Measurements from ENCODE around the gene TMPRSS5.
A peak's percentile ranks its signal among the peaks of the same experiment; 100 is the strongest.
"Not testable (repeated sequence)": the region's sequence is repeated elsewhere in the genome, so short reads cannot be mapped to it uniquely, and the experiment has no call there.

Gene TMPRSS5

DNA sequence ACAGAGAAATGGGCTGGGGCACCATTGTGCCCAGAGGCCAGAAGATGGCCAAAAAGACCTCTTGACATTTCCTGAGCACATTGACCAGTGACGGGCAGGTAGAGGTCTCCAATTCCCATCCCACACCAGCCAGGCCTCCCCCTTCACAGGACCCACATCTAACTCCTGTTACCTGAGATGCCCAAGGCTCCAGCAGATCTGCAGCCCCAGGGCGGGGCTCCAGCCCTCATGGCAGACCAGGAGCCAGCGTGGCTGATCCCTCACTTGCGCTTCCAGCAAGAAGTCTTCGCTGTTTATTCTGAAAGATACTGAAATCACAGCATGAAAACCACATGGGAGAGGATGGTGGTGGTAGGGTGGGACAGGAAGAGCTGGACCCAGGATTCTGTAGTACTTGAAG, 9.0 kb downstream of the TMPRSS5 start:
- DNase-seq (ENCODE audit: low spot score): no peak

DNA sequence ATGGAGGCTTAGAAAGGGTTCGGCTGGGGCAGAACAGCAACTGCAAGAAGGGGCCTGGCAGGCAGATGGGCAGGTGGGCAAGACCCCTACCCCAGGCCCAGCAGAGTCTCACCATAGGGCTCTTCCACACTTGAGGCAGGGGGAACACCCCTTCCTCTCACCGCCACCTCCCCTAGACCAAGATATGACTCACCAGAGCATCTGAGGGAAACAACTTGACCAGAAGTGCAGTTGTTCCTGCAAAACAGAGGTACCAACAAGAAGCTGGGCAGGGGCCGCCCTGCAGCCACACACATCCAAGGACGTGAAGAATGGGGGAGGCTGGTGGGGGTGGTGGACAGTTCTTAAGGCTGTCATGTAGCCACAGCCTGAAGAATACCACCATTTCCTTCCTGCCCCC, 10.9 kb downstream of the TMPRSS5 start:
- DNase-seq (ENCODE audit: low spot score): no peak

DNA sequence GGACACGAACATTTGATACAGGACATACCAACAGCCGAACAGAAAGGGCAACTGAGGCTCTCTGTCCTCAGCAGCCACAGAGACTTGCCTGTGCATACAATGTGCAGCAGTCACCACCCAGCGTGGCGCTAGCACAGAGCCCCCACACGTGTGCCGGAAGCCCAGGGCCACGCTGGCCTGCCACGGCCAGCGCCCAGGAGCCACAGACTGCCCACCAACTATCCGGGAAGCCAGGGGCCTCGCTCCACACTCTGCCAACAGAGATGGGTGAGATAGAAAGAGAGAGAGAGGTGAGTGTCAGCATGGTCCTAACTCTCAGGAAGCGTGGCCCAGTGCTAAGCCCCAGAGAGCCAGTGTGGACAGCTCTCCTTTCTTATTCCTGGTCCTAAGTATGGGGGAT, 11.7 kb downstream of the TMPRSS5 start:
- no peak for DNase-seq (ENCODE audit: low spot score)

DNA sequence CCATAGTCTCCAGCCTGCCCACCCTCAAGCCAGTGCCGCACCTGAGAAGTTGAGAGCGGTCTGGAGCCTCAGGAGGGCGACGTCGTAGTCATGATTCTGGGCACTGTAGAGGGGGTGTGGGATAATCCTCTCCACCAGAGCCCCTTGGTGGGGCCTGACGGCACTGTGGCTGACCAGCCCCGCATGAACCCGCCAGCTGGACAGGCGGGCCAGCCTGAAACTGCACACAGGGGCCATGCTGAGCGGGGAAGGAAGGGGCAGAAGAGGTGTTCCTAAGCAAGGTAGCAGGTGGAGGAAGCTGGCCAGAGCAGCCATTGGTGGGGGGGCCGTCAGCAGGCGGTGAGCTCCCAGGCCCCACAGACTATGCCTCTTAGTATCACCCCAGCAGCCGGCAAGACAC, 13.1 kb downstream of the TMPRSS5 start:
- no peak for DNase-seq (ENCODE audit: low spot score)

DNA sequence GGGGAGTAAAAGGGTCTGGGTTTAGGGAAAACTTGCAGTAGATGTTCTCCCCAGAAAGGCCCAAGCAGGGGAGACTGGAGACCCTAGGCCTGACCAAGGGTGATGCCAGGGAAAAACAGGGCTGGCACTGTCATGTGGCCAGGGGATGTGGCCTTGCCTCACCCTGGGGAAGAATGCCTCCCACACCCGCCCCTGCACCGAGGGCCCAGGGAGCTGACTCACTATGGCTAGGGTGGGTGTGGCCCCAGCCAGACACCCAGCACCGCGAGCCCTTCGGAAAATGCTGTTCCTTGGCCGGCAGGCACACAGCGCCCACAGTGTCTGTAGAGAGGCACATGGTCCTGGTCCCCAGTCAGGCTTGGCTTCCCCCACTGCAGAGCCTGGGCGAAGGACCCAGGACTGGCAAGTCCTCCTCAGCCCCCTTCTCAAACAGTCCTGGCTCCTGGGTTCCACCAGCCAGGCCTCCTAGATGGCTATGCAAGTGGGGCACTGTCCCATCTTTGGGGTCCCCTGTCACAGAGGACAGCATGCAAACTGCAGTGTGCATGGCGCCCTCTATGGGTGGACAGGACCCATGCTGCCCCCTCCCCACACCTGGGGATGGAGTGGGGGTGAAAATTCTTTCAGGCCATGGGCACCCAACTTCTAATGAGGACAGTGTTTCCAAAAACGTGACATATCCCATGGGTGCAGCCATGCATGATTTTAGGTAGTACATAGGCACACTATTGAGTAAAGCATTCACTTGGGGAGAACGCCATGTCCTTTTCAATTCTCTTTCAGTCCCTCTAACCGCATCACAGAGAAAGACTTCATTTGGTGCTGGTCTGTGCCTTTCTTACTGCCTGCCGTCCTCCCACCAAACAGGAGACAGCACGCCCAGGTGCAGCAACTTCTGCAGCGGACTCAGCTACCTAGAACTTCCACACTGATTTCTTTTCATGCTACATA, 15.2 kb downstream of the TMPRSS5 start:
- DNase-seq (ENCODE audit: low spot score): no peak

DNA sequence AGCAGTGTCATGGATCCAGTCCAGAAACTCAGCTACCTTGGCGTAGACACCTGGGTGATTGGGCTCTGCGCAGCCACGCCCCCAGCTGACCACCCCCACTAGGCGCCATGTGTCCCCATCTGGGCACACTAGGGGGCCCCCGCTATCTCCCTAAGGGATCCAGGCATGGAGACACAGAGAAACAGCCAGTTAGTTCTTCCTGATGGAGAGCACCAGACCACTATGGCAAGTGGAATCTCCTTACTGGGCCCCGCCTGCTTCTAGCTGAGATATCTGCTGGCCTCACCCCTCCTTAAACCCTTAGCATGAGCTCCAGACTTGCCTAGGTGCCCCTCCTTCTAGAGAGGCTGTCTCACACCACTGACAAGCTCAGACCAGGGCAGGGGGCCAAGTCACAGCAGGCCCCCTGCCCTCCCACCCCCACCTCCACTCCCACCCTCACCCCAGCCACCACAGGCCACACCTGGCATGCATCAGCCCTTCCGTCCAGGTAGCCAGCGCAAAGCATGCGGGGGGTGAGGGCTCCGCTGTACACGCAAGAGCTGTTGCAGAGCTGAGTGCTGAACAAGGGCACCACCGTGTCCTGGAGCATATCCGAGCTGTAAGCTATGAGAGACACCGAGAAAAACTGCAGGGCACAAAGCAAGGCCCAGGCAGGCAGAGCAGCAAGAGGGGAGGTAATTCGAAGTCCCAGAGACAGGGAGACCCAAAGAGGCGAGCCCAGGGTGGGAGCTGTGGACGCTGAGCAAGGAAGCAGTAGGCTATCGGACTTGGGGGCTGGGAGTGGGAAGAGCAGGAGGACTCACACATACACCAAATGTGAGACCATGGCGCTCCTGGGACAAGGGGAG, 16.1 kb downstream of the TMPRSS5 start:
- no peak for DNase-seq (ENCODE audit: low spot score)

DNA sequence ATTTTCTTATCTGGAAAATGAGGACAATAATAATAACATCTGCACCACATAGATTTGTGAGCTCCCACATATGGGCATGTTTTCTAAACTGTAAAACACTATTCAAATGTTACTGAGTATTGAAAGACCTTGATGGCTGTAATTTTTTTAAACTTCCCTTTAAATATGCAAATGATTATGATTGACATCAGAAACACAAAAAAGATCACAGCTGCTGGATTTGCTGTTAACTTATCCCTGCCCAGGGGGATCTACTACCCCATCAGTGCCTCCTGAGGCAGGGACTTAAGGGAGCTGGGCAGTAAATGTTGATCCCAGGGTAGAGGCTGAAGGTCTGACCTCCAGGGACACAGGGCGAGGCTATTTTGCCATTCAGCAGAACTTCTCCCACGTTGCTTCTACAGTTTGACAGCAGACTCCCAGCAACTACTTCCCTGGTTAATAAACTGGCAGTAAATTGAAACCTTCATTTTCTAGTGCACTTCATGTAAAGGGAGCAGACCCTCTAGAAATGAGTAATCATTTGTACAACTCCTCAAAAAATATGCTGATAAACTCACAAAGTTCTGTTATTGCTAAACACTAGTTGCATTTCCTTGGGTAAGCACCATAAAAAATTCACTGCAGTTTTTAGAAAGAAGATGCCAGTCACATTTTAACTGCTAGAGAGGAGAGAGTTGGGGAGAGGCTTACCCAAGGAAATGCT, 20.3 kb downstream of the TMPRSS5 start:
- no peak for DNase-seq (ENCODE audit: low spot score)

DNA sequence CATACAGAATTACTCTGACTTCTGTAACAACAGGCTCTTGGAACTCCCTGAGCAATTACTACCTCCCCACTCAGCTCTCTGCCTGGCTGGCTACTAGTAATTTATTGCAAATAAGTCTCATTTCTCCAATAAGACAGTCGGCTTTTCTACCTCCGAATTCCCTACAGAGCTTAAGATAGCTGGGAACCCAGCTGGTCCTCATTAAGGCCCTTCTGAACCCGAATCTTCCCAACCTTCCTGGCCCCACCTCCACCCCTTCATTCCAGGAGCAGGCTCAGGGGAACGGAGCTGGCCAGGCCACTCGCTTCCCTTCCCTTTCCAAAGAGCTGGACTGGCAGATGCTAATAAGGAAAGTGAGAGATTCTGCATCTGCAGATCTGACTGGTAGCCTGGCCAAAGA, 21.6 kb downstream of the TMPRSS5 start:
- DNase-seq (ENCODE audit: low spot score): no peak

DNA sequence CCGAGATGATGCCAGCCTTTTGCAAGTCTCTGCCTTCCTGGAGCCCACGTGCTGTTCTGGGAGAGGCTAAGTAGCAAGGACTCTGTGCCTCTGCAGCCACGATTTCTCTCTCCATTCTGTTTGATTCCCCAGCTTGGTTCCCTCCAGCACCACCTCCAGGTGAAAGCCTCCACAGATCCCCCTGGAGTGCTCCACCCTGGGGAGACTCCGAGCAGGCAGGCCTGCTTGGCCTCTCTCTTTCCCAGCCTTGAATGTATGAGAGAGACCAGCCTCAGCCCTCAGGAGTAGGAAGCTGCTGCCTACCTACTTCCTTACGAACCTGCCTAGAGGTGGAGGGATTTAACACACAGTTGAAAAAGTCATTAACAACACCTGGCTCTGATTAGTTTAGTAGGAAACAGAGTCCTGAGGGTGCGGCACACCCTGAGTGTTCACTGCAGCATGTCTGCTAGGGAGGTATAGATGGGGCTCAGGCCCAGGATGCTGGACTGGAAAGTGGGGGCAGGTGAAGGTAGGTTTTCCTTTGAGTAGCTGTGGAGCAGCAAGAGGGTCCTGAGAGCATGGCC, 22.5 kb downstream of the TMPRSS5 start:
- no peak for DNase-seq (ENCODE audit: low spot score)

DNA sequence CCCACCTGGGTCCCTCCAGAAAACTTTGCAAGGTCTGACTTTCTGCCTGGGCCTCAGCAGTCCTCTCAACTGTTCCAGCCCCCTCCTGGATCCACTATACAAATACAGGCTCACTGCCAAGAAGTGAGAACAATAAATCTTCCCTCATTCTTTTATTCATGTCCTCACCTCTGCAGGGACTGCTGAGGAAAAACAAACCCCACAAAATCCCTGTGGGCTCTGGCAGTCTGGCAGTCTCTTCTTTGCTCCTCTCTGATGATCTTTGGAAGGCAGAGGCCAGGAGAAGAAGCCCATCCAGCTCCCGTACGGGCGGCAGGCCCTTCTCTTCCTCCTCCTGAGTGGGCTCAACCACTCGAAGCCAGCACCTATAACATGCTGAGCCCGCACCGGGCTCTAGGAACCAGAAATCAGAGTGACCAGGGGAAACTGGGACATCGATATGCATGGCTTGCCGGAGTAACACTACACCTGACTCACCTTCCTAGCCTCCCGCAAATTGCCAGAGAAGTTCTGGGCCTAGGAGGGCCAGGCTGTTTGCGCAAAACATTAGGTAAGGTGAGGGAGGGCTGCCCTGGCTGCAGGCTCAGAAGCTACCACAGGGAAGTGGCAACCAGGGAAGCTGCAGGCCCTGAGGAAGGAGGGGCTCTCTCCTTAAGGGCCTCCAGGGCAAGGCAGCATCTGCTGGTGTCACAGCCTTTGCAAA, 24.2 kb downstream of the TMPRSS5 start:
- DNase-seq (ENCODE audit: low spot score): no peak

DNA sequence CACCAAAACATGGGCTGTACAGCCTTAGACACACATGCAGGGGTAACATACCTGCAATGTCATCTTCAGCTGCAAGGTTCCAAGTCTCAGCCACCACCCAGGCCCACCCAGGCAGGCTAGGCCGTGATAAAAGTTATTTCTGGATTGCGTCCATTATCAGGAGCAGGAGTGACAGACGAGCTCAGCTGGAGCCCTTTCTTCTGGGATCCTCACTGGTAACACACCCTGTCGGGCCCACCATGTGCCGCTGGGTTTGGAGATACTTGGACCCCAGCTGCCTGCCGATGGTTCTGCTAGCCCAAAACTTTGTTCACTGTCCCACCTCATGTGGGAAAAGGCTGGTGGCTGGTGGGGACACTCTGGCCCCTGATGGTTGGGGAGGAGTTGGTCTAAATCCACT, 24.8 kb downstream of the TMPRSS5 start:
- DNase-seq (ENCODE audit: low spot score): no peak

DNA sequence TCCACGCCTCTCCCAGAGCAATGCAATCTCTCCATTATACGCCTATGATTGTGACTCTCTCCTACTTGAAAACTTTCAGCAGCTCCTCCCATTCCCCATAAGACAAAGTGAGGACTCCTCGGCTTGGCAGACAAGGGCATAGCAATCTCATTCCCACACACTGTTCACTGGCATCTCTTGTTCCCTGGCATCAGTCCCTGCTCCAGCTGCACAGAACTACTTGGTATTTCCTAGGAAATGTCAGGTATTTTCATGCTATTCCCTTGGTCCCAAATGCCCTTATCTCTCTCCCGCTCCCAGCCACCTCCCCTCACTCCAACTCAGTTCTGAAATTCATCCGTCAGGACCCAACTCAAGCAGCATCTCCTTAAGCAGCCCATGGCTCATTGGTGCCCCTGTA, 28.4 kb downstream of the TMPRSS5 start:
- peak; percentile 17 for DNase-seq (ENCODE audit: low spot score)

DNA sequence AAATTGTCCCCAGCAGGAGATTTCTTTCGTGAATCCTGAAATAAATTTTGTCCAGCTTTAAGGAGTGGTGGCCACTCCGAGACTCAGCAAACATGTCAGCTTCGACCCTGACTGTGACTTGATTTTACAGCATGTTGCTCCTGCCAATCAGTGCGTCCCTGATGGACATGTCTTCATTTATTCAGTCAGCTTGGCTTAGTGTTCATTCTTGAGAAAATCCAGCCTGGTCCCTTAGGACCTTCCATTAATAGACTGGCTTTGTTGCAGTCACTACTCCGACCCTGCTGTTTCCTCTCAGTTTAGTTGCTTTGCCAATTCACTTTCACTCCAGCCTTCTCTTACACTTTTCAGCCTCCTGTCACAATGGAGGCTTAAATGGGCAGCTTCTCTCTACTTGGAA, 30.5 kb downstream of the TMPRSS5 start:
- no peak for DNase-seq (ENCODE audit: low spot score)

DNA sequence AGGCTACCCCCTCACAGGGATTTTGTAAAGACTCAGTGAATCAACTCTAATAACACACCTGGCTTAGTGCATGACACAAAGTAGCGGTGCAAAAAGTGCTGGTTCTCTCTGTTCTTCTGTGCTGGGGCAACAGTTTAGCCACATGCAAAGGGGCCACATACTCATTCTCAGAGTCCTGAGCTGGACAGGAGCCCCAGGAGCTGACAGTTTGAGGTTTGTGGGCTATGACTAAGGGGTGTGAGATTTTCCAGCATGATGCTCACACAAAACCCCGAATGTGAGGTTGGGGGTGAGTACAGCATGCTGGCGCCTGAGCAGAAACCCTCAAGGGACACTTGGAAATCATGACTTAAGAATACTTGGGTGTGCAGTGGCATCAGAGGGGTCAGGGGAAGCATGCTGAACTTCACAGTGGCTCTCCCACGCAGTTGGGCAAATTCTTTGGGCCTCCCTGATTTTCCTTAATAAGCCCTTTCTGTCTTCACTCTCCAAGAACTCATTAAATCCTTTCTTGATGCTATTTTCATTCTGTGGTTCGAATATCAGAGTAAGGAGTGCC, 31.0 kb downstream of the TMPRSS5 start:
- no peak for DNase-seq (ENCODE audit: low spot score)

DNA sequence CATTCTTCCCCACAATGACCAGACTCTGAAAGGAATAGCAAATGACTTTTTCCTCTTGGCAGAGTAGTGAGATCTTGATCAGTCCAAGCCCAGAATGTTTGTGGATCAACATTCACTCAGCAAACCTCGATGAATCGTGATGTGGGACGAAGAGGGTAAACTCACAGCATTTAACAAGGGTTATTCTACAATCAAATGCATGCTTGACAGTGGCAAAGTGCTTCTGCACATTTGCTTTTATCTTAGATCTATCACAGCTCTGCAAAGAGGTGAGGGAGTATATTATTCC, 31.8 kb downstream of the TMPRSS5 start:
- DNase-seq (ENCODE audit: low spot score): no peak

DNA sequence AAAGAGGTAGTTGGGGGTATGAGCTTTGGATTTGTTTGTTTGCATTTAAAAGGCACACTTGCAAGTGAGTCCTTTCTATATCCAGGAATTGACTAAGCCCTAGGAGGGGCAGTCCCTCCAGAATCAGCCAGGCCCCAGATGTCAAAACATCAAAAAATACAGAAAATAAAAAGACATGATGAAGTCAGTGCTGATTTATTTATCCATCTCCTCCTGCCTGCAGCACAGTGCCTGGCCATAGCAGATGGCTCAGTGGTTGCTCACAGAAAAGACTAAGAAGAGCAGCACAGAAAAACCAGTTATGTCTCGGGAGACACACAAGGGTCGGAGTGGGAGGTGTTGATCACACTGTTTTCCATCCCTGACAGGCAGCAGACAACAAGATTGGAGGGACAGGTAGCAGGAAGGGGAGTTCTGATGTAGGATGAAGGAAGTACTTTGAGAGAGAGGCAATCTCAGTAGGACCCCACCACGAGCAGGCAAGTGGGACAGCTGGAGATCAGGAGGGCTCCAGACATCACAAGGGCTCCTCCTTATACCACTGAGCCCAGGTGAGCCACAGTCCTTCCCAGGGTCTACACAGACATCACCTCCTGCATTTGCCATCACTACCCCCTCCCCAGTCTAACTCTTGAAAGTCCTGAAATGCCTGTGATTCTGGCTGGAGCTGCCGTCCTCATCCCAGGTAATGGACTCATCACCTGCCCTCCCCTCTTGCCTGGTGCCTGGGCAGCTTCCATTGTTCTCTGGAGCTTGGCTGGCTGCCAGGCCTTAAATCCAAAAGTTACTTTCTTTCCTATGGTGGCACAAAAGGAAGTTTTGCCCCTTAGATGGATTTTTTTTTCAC, 32.3 kb downstream of the TMPRSS5 start:
- no peak for DNase-seq (ENCODE audit: low spot score)

DNA sequence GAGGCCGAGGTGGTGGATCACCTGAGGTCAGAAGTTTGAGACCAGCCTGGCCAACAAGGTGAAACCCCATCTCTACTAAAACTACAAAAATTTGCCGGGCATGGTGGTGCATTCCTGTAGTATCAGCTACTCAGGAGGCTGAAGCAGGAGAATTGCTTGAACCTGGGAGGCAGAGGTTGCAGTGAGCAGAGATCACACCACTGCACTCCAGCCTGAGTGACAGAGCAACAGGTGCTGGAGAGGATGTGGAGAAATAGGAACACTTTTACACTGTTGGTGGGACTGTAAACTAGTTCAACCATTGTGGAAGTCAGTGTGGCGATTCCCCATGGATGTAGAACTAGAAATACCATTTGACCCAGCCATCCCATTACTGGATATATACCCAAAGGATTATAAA, 34.2 kb downstream of the TMPRSS5 start:
- DNase-seq (ENCODE audit: low spot score): not testable (repeated sequence)

DNA sequence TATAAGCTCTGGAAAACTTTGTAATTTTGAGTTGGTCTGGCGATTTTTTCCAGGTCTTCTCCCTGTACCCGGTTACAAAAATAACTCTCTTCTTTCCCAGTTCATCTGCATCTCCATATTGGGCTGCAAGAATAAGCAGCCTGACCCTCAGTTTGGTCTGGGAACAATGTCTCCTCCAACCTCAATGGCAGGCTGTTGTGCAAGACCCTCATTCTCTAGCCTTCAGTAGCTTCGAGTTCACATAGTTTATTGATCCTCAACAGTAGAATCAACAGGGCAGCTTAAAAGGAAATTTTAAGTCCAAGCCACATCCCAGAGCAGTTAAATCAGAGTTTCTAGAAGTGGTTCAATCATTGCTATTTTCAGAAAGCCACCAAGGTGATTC, 35.3 kb downstream of the TMPRSS5 start:
- DNase-seq (ENCODE audit: low spot score): no peak

DNA sequence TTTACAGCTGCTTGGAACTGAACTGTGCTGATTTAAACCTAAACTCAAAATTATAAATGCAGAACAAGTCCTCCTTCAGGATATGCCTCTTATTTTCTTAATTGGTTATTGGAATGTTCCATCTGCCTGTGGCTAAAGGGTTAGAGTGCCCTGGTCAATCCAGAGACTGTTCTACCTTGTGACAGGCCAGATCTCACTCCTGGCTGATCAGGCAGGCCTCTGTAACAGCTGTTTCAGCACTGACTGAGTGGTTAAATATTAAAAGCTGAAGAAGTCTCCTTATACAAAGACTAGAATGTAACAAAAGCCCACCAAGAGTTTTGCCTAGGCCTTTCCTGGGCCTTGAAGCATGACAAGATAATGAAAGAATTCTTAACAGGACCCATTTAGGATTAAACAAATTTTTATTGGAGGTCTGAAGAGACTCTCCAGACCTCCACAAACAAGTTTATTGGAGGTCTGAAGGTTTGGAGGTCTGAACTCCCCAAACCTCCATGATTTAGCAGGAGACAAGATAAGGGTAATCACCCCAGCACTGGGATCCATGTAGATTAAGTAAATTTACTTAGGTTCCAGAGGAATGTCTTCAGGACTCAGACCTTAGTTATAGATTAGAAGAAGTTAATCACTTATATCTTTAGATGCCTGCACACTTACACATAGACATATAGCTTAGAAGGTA, 35.8 kb downstream of the TMPRSS5 start:
- DNase-seq (ENCODE audit: low spot score): no peak

DNA sequence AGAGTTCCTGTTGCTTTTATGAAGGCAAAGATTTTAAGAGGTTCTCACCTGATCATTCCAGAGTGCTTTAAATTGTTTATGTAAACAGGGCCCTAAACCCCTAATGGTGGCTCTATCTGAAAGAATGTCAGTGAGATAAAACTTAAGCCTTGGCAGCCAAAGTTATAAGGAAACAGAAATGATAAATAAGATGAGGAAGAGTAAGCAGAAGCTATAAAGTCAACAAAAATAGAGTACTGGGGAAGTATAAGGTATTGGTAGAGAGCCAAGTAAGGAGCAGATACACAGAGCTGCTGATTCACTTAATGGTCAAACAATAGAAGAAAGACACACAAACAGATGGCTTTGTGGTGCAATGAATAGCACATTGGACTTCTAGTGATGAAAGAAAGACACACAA, 37.9 kb downstream of the TMPRSS5 start:
- DNase-seq (ENCODE audit: low spot score): no peak

Data from Ammon's horn (tissue), 1 donor.